ENCODE results near the gene ATP6V1B1.

GRCh38 chr2:70918016-70918415, 17.7 kb upstream of the ATP6V1B1 start:
- TF ChIP-seq, protein P1, sequence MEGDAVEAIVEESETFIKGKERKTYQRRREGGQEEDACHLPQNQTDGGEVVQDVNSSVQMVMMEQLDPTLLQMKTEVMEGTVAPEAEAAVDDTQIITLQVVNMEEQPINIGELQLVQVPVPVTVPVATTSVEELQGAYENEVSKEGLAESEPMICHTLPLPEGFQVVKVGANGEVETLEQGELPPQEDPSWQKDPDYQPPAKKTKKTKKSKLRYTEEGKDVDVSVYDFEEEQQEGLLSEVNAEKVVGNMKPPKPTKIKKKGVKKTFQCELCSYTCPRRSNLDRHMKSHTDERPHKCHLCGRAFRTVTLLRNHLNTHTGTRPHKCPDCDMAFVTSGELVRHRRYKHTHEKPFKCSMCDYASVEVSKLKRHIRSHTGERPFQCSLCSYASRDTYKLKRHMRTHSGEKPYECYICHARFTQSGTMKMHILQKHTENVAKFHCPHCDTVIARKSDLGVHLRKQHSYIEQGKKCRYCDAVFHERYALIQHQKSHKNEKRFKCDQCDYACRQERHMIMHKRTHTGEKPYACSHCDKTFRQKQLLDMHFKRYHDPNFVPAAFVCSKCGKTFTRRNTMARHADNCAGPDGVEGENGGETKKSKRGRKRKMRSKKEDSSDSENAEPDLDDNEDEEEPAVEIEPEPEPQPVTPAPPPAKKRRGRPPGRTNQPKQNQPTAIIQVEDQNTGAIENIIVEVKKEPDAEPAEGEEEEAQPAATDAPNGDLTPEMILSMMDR (IDR thresholded peaks at IDR 0.05; ENCODE audit: low read depth, low read length, poor library complexity, severe bottlenecking) = no peak
- TF ChIP-seq EZH2phosphoT487 (IDR thresholded peaks at IDR 0.05; ENCODE audit: borderline replicate concordance, low read length) = no peak

Measured in DOHH2 (cell line).